GM12878 (cell line): Measurements from ENCODE around the gene ASIP. TPM values are rescaled to one million over a fixed set of nuclear protein-coding genes. Genes with fewer than 3 reads are reported as not detected.

Source experiments
- ATAC-seq: fragments of 200-7000 bp; cut with Tn5 transposase; 3 replicates; pipeline ENCODE4 v1.9.1; 2020; ENCODE audit warnings: mild to moderate bottlenecking, moderate library complexity
- BruUV-seq: library from RNA; stranded (reverse); fragments of 400-500 nt; replicated peaks from 2 replicates; lab custom pipeline; 2021; lab: Mats Ljungman, UMichigan
- CTCF ChIA-PET: fragments of 300-600 bp; sonication (Branson Sonifier 250); formaldehyde crosslinking; extraction: SDS; loops from one replicate; lab custom pipeline; 2021; ENCODE audit warnings: inconsistent platforms; lab: Yijun Ruan, JAX
- POLR2A ChIA-PET: fragments of 350-600 bp; formaldehyde crosslinking; extraction: SDS; loops from one replicate; lab custom pipeline; 2021; ENCODE audit warnings: inconsistent platforms; lab: Charles Lee
- RAD21 ChIA-PET: fragments of 300-600 bp; sonication (Branson Sonifier 250); formaldehyde crosslinking; loops from one replicate; lab custom pipeline; 2023; ENCODE audit warnings: antibody characterized with exemption; ENCODE audit not compliant: unreplicated experiment; lab: Charles Lee
- SMC1A ChIA-PET: fragments of 300-600 bp; sonication (Branson Sonifier 250); formaldehyde crosslinking; loops from one replicate; lab custom pipeline; 2023; ENCODE audit not compliant: unreplicated experiment, uncharacterized antibody; lab: Charles Lee
- DNase-seq: peaks from one replicate; pipeline ENCODE4 v3.0.0-alpha.2; 2011; ENCODE audit warnings: low read depth, low spot score
- FAIRE-seq: peaks from 3 replicates; lab custom pipeline; 2011; peaks lifted over from hg19 to GRCh38; lab: Jason Lieb, UNC
- H2AFZ ChIP-seq: 2 replicates; pipeline ENCODE4 v1.6.0; 2011; ENCODE audit warnings: low read depth, low read length, control low read depth; ENCODE audit not compliant: control insufficient read depth
- H3K27ac ChIP-seq: 2 replicates; pipeline ENCODE4 v1.5.1; 2011; ENCODE audit warnings: control low read depth; ENCODE audit not compliant: control insufficient read depth, insufficient read depth
- H3K27me3 ChIP-seq, 2 experiments: replicated peaks in 1 of 2; 2 replicates each; pipeline versions ENCODE4 v1.6.0 to v1.6.1; 2011; ENCODE audit warnings: low read length in 1 of 2; ENCODE audit not compliant: control insufficient read depth in 2 of 2, insufficient read depth in 2 of 2
- H3K36me3 ChIP-seq, 2 experiments: 2 replicates each; pipeline ENCODE4 v1.5.1; 2011; ENCODE audit warnings: low read length in 1 of 2; ENCODE audit not compliant: control insufficient read depth in 2 of 2, insufficient read depth in 2 of 2
- H3K4me1 ChIP-seq: 2 replicates; pipeline ENCODE4 v1.6.1; 2011; ENCODE audit warnings: mild to moderate bottlenecking, low read length, moderate library complexity, mixed read lengths; ENCODE audit not compliant: control insufficient read depth, insufficient read depth
- H3K4me2 ChIP-seq: 2 replicates; pipeline ENCODE4 v1.6.0; 2011; ENCODE audit warnings: control low read depth; ENCODE audit not compliant: control insufficient read depth, insufficient read depth
- H3K4me3 ChIP-seq: fragments of 200-600 bp; sonication (generic); 2 replicates; pipeline ENCODE4 v1.5.1; 2016
- H3K79me2 ChIP-seq: 2 replicates; pipeline ENCODE4 v1.6.0; 2011; ENCODE audit warnings: low read length; ENCODE audit not compliant: control insufficient read depth, insufficient read depth
- H3K9ac ChIP-seq: 2 replicates; pipeline ENCODE4 v1.8.0; 2011; ENCODE audit warnings: low read length, control low read depth, mixed read lengths; ENCODE audit not compliant: control insufficient read depth, insufficient read depth
- H3K9me3 ChIP-seq: replicated peaks from 3 replicates; pipeline ENCODE4 v1.5.1; 2011; ENCODE audit warnings: mild to moderate bottlenecking, low read length; ENCODE audit not compliant: control insufficient read depth, insufficient read depth
- H4K20me1 ChIP-seq: 2 replicates; pipeline ENCODE4 v1.6.0; 2011; ENCODE audit not compliant: control insufficient read depth, insufficient read depth
- CBX5 ChIP-seq: sonication (generic); IDR thresholded peaks from 2 replicates; pipeline ENCODE4 v1.6.1; 2016; ENCODE audit warnings: low read depth, moderate library complexity, mild to moderate bottlenecking, inconsistent platforms
- HCFC1 ChIP-seq: fragments of 150-350 bp; IDR thresholded peaks from 2 replicates; pipeline ENCODE4 v1.6.1; 2014; ENCODE audit warnings: low read length
- MYC ChIP-seq: IDR thresholded peaks from 2 replicates; pipeline ENCODE4 v1.6.1; 2011; ENCODE audit warnings: mild to moderate bottlenecking, low read length, moderate library complexity, inconsistent platforms; ENCODE audit not compliant: insufficient read depth, insufficient replicate concordance, insufficient read length, severe bottlenecking
- PAX5 ChIP-seq: IDR thresholded peaks from 2 replicates; pipeline ENCODE4 v1.6.1; 2011; ENCODE audit warnings: low read depth, low read length, borderline replicate concordance
- ZNF687 ChIP-seq: fragments of 450-650 bp; IDR thresholded peaks from 2 replicates; pipeline ENCODE4 v1.6.1; 2017; ENCODE audit warnings: mild to moderate bottlenecking, moderate library complexity
- WGBS: methylation state at CpG from one replicate; pipeline ENCODE4 v1.1.6; 2016; ENCODE audit warnings: low lambda C conversion rate; ENCODE audit not compliant: insufficient replicate concordance, insufficient coverage; ENCODE audit errors: missing lambda C conversion rate; 5-methylcytosine and 5-hydroxymethylcytosine counted together
- in situ Hi-C: fragments of 300-500 bp; cut with MboI; formaldehyde crosslinking; loops from 9 replicates; pipeline ENCODE4 v1.14.3; 2018; ENCODE audit warnings: mixed read lengths
- intact Hi-C: fragments of 100-400 bp; cut with micrococcal nuclease; formaldehyde crosslinking; loops from one replicate; pipeline ENCODE4 v1.14.2; 2022; ENCODE audit not compliant: unreplicated experiment
- polyA plus RNA-seq, 11 experiments: library from polyadenylated mRNA; depleted of rRNA in 4 of 11; unstranded in 6 of 11; stranded (reverse) in 5 of 11; fragments of >200 nt; fragmentation: Nextera tagmentation in 4 of 11; fragmentation: Illumina TruSeq in 1 of 11; extraction: Ambion mirVana in 4 of 11; extraction: Trizol in 1 of 11; gene quantifications; 1 replicate in 1 of 11; 2 replicates in 10 of 11; pipeline versions ENCODE4 v1.2.1 to v1.2.3, GENCODE V29; 2011 to 2016; ENCODE audit warnings: inconsistent platforms in 2 of 11, missing spikeins in 2 of 11, low read depth in 1 of 11
- total RNA-seq, 4 experiments: library from RNA; depleted of rRNA in 3 of 4; stranded (reverse); fragments of >200 nt in 3 of 4; fragmentation: Illumina TruSeq in 1 of 4; extraction: Trizol in 1 of 4; gene quantifications; 2 replicates each; pipeline versions ENCODE4 v1.2.1 to v1.2.3, GENCODE V29; 2013 to 2021
- TF ChIP-seq, protein P1 (sequence below): fragments of 450-650 bp; IDR thresholded peaks from 2 replicates; pipeline ENCODE4 v1.6.1; 2016; ENCODE audit warnings: mild to moderate bottlenecking
- TF ChIP-seq, protein P2 (sequence below): fragments of 150-350 bp; IDR thresholded peaks from 2 replicates; pipeline ENCODE4 v1.6.1; 2016; ENCODE audit warnings: low read depth, low read length
- TF ChIP-seq, protein P3 (sequence below): IDR thresholded peaks from 2 replicates; pipeline ENCODE4 v1.6.1; 2011; ENCODE audit warnings: low read depth, low read length, improper control_type of control experiment, borderline replicate concordance

Gene ASIP
- total and polyA plus RNA-seq, 10 of the 15 experiments (the other 5 are each of a cell fraction or from before 2014, with no cell fraction given), result 0.29 TPM; not detected in 9

DNA sequence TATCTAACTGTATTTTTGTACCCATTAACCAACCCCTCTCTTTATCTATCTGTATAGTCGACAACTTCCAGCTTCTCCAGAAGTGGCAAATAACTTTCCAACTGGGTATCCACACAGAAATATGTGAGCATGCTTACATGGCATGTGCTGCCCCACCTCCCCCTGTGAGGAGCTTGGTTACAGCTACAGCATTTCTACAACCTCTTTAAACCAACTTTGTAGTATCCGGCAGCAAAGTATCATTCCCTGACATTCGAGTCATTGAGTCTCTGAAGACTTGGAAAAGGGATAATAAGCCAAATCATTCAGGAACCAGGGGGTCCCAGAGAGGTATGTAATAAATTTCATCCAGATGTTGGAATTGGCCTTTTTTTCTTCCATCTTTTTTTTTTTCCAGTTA is 48.2 kb upstream of the ASIP start:
- Histone ChIP-seq H4K20me1 (no peaks in the 10 kb centered on the region), H3K4me1 (no peaks in the 10 kb centered on the region), H2AFZ (no peak overlapping the region), H3K27ac (no peak overlapping the region), H3K4me2 (no peak overlapping the region), H3K9me3 (no peaks in the 10 kb centered on the region), H3K4me3 (no peak overlapping the region), H3K36me3 (no peaks in the 10 kb centered on the region), H3K79me2 (no peaks in the 10 kb centered on the region), H3K27me3 (no peaks in the 10 kb centered on the region; a peak in 2 of 4 replicates), H3K9ac (no peak overlapping the region)
- ChIA-PET CTCF (interaction anchor here (0.9 kb wide), 1 partner anchor 64 kb away, joined by 3 read pairs; no protein-coding TSS in a partner anchor), RAD21 (interaction anchor here (1.8 kb wide), 1 partner anchor 120 kb away, joined by 5 read pairs; no protein-coding TSS in a partner anchor), SMC1A (no interaction called here), POLR2A (no interaction called here)
- intact Hi-C loops (loop anchor here (10.0 kb wide), 1 partner anchor 332 kb away; no protein-coding TSS in a partner anchor), in situ Hi-C loops (no loop called here)
- no TSS peak for BruUV-seq
- FAIRE-seq (no peak), ATAC-seq (no peak), DNase-seq (no peak)
- 31% methylated on average over 3 of the region's 3 CpGs for WGBS
- TF ChIP-seq, protein P1, sequence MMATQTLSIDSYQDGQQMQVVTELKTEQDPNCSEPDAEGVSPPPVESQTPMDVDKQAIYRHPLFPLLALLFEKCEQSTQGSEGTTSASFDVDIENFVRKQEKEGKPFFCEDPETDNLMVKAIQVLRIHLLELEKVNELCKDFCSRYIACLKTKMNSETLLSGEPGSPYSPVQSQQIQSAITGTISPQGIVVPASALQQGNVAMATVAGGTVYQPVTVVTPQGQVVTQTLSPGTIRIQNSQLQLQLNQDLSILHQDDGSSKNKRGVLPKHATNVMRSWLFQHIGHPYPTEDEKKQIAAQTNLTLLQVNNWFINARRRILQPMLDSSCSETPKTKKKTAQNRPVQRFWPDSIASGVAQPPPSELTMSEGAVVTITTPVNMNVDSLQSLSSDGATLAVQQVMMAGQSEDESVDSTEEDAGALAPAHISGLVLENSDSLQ, result no peak
- TF ChIP-seq MYC (no peak), CBX5 (no peak), ZNF687 (no peak), HCFC1 (no peak), PAX5 (no peak)
- TF ChIP-seq, protein P2, sequence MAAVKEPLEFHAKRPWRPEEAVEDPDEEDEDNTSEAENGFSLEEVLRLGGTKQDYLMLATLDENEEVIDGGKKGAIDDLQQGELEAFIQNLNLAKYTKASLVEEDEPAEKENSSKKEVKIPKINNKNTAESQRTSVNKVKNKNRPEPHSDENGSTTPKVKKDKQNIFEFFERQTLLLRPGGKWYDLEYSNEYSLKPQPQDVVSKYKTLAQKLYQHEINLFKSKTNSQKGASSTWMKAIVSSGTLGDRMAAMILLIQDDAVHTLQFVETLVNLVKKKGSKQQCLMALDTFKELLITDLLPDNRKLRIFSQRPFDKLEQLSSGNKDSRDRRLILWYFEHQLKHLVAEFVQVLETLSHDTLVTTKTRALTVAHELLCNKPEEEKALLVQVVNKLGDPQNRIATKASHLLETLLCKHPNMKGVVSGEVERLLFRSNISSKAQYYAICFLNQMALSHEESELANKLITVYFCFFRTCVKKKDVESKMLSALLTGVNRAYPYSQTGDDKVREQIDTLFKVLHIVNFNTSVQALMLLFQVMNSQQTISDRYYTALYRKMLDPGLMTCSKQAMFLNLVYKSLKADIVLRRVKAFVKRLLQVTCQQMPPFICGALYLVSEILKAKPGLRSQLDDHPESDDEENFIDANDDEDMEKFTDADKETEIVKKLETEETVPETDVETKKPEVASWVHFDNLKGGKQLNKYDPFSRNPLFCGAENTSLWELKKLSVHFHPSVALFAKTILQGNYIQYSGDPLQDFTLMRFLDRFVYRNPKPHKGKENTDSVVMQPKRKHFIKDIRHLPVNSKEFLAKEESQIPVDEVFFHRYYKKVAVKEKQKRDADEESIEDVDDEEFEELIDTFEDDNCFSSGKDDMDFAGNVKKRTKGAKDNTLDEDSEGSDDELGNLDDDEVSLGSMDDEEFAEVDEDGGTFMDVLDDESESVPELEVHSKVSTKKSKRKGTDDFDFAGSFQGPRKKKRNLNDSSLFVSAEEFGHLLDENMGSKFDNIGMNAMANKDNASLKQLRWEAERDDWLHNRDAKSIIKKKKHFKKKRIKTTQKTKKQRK, result no peak
- TF ChIP-seq, protein P3, sequence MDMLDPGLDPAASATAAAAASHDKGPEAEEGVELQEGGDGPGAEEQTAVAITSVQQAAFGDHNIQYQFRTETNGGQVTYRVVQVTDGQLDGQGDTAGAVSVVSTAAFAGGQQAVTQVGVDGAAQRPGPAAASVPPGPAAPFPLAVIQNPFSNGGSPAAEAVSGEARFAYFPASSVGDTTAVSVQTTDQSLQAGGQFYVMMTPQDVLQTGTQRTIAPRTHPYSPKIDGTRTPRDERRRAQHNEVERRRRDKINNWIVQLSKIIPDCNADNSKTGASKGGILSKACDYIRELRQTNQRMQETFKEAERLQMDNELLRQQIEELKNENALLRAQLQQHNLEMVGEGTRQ, result no peak
